ENCODE measurements around the gene CBX8. TPM values are rescaled to one million over a fixed set of nuclear protein-coding genes. Genes with fewer than 3 reads are reported as not detected.

Gene CBX8
- total and polyA plus RNA-seq, 2 of the 13 experiments (the other 11 are each of a cell fraction or from before 2014, with no cell fraction given) = 0.34 to 12.6 TPM

DNA sequence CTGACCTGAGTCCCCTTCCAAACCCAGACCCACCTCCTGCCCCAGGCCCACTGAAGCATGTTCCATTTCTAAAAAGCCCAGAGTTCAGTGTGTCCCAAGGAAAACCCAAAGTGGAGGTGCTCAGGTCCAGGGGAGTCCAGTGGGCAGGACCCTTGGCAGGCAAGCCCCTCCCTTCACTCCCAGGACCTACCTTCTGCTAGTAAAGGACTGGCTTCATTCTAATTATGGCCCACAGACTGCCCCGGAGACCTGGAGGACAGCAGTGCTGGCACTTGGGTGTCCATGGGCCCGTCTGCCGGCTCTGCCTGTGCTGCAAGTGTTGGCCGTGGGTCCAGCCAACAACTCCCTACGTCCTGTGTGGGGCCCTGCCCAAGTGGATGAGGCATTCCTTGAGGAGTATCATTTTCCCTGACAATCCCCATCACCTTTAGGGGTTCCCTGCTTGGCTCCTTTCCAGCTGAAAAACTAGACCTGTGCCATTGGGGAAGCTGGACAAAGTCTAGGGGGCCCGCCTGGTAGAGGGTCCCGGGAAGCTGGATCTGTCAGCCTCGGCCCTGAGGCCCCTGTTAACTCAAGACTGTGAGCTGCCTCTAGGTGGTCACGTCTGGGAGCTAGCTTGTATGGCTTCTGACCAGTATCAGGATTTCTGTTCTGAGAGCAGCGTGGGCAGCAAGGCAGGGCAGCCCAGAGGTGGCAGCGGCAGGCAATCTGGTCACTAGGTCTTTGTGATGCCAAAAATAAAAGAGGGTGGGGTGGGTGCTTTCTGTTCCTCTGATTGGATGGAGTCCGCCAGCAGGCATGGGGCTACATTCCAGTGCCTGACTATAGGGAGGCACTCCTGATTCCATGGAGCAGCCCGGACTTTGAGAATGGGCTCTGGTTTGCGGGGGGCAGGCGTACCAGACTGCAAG, 10.7 kb downstream of the CBX8 start (continued):
- no peak for TF ChIP-seq ZFP91 (CRISPR knock-in tag; IDR thresholded peaks at IDR 0.05; ENCODE audit: borderline replicate concordance)
- no peak for TF ChIP-seq ZNF574 (CRISPR knock-in tag; IDR thresholded peaks at IDR 0.05)
- no peak for TF ChIP-seq ASH2L (IDR thresholded peaks at IDR 0.05; ENCODE audit: insufficient read length, low read depth, low read length)
- no peak for TF ChIP-seq PTBP1 (IDR thresholded peaks at IDR 0.05; ENCODE audit: low read depth, low read length, poor library complexity, severe bottlenecking)
- TF ChIP-seq STAT5B (CRISPR knock-in tag; IDR thresholded peaks at IDR 0.05) = no peak
- TF ChIP-seq ZNF644 (CRISPR knock-in tag; IDR thresholded peaks at IDR 0.05; ENCODE audit: low read depth) = no peak
- TF ChIP-seq MTA3 (CRISPR knock-in tag; IDR thresholded peaks at IDR 0.05) = no peak
- TF ChIP-seq ZNF225 (CRISPR knock-in tag; IDR thresholded peaks at IDR 0.05) = no peak

Data from HepG2 (cell line).